Hematopoietic multipotent progenitor cell treated with erythropoietin and hydrocortisone succinate and interleukin-3 and kit ligand, for 6 days (in vitro differentiated cells): Measurements from ENCODE around the gene TARS3.
"Not testable (repeated sequence)": the region's sequence is repeated elsewhere in the genome, so short reads cannot be mapped to it uniquely, and the experiment has no call there.

Source experiments
- DNase-seq: peaks from one replicate; pipeline ENCODE4 v3.0.0-alpha.2; 2015

The TARS3 gene

DNA sequence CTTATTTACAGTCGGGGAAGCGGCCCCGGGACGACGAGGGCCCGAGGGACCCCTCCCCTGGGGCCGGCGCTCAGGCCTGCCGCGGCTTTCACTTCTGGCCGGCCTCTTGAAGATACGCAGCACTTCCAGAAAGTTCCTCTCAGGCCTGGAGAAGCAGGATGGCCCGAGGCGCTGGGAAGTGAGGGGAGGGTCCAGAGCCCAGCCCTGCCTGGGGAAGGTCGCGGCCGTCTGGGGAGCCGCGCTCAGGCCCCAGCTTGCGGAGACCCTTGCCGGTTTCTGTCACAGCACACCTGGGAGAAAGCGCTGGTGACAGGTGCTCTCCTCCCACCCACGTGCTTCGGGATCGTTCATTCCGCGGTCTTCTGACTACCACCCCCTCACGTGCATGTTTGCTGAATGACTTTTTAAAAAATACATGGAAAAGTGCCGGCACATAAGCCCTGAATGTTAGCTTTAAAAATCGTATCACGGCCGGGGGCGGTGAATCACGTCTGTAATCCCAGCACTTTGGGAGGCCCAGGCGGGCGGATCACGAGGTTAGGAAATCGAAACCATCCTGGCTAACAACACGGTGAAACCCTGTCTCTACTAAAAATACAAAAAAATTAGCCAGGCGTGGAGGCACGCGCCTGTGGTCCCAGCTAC lies 71.4 kb downstream of the TARS3 start:
- no peak for DNase-seq

- DNase-seq = peak; percentile 95
Observed at GRCh38 chr15:101652098-101652785, 72.0 kb downstream of the TARS3 start, which contains the start of gene TM2D3. TSS of gene TM2D3 (minus strand) at chr15:101652381. CDS start at chr15:101652361, 20 bp downstream.

GRCh38 chr15:101651554-101652097 lies 72.6 kb downstream of the TARS3 start:
- DNase-seq = peak; percentile 72

DNA sequence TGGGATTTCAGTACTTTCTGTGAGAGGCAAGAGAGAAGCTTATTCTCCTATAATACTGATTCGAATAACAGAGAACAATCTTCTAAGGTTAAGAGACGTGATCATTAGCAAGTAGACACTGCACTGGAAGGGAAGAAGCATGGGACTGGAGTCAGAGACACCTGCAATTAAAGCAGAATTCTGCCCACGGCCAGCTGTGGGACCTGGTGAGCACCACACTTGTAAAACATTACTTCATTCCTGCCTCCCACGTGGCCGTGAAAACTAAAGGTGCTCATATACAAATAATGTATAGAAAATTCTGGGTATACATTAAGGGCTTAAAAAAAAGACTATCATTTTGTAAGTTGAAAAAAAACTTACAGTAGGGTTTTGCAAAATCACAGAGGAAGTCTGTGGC lies 74.1 kb downstream of the TARS3 start:
- DNase-seq = no peak

DNA sequence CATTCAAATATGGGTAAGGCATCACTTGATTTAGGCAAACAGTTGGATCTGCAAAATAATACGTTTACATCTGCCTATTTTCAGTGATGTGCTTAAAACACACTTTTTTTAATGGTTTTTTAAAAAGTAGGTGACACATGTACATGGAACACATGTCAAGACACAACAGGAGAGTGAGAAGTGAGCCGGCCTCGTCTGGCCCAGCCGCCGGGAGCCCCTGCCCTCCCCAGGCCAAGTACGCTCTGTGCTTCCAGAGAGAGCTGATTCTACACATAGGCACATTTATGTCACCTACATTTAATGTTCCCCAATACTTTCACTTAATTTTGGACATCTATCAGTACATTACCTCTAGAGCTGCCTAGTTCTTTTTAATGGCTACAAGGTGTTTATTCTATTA lies 75.9 kb downstream of the TARS3 start:
- DNase-seq = no peak

- DNase-seq = no peak
Observed at GRCh38 chr15:101647251-101647650, 77.0 kb downstream of the TARS3 start.

DNA sequence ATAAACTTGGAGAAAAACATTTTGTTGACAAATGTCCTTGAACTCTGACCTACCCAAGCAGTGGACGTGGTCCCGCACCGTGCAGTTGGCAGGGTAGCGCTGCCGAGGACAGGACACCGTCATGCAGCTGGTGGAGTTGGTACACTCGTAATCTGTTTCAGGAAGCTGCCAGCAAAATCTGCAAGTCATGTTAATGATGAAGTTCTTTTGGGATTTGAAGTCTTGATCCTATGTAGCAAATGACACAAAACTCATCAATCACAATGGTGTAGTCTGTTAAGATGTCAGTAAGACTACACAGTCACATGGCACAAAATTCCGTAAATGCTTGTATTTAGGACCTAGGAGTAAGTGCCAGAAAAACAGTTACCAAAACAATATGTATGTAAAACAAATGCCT lies 77.6 kb downstream of the TARS3 start:
- peak; percentile 26 for DNase-seq

DNA sequence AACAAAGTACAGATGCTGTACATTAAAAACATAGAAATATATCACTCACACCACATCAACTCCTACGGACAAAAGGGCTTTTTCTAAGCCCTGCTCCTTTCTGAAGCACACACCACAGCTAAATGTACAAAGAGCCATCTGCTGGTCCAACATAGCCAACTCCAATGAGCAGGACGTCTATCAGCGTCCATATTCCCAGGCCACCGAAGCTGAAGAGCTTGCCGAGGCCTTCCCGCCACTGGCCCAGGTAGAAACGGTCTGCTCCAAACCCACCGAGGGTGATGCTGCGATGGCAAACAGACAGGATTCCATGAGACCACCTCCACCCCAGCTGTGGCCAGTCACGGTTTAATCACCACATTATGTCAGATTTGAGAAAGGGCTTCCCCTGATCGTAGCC lies 81.9 kb downstream of the TARS3 start:
- DNase-seq = no peak

DNA sequence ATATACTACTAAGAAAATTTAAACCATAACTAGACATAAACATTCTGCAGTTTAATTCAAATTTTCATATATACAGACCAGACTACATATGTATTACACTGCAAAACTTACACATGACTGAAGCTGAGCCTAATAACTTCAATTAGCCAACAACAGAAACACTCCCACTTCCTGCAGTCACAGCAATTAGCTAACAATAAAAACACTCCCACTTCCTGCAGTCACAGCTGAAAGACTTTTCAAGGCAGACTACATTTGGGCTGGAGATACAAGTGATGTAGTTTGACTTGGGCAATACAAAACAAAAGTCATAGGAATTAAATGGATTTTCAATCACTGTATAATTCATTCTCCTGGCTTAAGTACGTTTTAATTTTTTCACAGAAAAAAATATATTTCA lies 82.4 kb downstream of the TARS3 start:
- DNase-seq = peak; percentile 63

DNA sequence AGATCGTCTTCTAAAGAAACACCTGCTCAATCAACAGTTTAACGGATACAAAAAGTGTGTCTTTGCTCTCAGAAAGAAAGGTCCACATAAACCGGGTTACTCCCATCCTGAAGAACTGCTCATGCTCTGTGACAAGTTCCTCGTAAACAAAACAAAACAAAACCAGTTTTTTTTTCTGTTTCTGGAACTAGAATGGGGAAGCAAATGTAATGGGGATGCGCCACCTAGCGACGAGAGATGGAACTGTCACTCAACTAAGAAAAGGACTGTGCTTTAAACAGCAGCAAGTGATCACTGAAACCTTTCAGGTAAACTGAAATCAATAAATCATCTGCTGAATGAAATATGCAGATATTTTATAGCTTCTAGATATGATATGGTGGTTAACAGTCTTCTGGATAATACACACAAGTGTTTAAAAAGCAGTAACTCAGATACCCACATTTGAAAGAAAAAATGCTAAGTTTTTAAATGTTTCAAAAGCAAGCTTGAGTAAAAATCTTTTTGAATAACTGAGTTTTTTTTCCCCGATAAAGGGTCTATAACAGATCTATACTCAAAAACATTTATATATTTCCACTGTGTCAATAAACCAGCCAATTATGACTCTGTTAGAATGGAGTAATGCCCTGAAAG lies 83.0 kb downstream of the TARS3 start:
- peak; percentile 84 for DNase-seq

DNA sequence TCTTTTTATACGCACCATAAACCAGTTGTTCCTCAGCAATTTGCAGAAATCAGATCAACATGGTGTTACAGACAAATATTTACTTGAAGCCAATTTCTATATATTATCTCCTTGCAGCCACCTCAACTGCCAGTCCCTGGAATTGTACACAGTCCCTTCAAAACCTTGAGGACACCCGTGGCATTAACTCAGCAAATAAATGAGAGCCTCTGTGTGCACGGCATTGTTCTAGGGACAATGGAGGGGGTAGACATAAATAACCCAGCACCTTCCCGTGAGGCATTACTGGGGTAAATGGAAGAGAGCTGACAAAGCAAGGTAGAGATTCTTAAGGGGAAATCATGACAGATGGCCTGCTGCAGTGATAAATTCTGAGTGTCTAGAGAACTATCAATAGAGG lies 84.6 kb downstream of the TARS3 start:
- no peak for DNase-seq

- no peak for DNase-seq
Observed at GRCh38 chr15:101637919-101638318, 86.4 kb downstream of the TARS3 start.

DNA sequence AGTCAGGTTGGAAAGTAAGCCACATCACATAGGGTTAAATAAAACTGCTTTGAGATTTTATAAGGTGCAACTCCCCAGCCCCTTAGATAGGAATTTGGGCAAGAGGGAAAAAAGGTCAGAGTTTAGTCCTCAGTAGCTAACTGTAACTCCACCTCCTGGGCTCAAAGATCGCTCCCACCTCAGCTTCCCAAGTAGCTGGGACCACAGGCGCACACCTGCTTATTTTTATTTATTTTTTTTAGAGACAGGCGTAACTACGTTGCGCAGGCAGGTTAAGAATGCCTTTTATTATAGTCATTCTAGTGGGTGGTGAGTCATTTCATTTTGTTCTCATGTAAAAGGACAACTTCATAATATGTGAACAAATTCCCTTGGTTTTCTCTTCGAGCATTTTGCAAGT lies 86.8 kb downstream of the TARS3 start:
- no peak for DNase-seq

GRCh38 chr15:101637038-101637437 lies 87.2 kb downstream of the TARS3 start:
- no peak for DNase-seq

DNA sequence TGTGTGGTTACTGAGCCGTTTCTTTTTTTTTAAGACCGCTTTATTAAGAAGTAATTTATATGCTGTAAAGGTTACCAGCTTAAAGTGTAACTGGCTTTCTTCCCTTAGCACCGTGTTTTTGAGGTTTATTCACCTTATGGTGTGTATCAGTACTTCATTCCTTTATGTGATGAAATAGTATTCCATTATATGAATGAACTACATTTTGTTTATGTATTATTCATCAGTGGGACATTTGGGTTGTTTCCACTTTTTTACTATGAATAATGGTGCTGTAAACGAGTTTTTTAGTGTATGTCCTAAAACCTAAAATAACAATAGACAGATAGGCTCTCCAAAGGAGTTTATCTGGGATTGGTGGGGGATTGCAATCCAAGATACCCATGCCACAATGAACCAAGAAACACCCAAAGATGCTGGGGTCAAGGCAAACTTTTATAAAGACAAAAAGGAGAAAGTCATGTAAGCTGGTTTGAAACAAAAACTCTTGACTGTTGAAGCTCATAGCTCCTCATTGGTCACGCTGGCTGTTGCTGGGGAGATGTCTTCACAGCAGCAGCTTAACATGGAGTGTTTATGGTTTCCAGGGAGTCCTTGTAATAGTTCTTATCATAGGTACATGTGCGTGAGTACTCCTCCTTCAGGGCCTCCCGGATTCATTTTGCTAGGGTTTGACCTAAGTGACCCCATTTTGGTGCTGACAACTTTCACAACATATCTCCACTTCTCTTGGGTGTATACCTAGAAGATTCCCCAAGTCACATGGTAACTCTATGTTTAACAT lies 88.1 kb downstream of the TARS3 start:
- no peak for DNase-seq

DNA sequence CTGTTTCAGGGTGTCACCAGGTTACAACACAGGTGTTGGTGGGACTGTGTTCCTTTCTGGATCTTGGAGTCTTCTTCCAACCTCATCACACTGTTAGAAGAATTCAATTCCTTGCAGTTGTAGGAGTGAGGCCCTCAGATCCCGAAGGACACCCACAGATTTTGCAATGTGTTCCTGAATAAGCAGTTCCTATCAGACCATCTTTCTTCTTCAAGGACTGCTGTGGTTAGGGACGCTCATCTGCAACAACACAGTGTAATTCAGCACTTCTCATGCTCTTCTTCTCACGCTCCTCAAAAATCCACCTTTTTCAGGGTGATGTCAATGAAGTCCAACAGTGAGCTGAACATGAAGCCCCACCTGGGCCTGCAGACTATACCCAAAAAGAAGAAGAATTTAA lies 90.9 kb downstream of the TARS3 start:
- DNase-seq = no peak

DNA sequence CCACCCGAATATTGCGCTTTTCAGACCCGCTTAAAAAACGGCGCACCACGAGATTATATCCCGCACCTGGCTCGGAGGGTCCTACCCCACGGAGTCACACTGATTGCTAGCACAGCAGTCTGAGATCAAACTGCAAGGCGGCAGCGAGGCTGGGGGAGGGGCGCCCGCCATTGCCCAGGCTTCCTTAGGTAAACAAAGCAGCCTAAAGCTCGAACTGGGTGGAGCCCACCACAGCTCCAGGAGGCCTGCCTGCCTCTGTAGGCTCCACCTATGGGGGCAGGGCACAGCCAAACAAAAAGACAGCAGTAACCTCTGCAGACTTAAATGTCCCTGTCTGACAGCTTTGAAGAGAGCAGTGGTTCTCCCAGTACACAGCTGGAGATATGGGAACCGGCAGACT lies 97.5 kb downstream of the TARS3 start:
- not testable (repeated sequence) for DNase-seq

DNA sequence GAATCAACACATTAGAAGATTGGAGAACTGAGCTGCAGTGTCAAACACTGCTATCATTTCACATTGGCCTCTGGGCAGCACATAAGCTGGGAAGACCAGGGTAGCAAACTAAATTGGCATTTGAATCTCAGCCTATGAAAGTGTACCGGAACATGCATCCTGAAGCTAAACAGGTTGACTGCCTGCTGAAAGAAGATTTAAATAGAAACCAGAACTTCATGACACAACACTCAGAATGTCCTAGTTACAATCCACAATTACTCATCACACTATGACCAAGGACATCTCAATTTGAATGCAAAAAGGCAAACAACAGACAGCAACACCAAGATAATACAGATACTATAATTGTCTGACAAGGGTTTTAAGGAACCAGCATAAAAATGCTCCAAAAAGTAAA lies 98.3 kb downstream of the TARS3 start:
- DNase-seq = no peak

DNA sequence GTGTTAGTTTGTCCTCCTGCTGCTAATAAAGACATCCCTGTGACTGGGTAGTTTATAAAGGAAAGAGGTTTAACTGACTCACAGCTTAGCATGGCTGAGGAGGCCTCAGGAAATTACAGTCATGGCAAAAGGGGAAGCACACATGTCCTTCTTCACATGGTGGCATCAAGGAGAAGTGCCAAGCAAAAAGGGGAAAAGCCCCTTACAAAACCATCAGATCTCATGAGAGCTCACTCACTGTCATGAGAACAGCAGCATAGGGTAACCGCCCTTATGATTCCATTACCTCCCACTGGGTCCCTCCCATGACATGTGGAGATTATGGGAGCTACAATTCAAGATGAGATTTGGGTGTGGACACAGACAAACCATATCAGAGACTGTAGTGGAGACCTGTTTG lies 99.1 kb downstream of the TARS3 start:
- peak; percentile 29 for DNase-seq

- no peak for DNase-seq
Observed at GRCh38 chr15:101623367-101624304, 100.6 kb downstream of the TARS3 start.

GRCh38 chr15:101621961-101622360 lies 102.3 kb downstream of the TARS3 start:
- no peak for DNase-seq

GRCh38 chr15:101620671-101621070 lies 103.6 kb downstream of the TARS3 start:
- no peak for DNase-seq
